Measurements from ENCODE around the gene PRDM1.

PRDM1 gene

GRCh38 chr6:106154326-106154725, 68.2 kb downstream of the PRDM1 start:
- CTCF ChIA-PET: no interaction called here
- no peak for DNase-seq (ENCODE audit: extremely low spot score)
- TF ChIP-seq ELF4 (IDR thresholded peaks at IDR 0.05) (no peak), ZNF384 (IDR thresholded peaks at IDR 0.05) (no peak), PKNOX1 (IDR thresholded peaks at IDR 0.05) (no peak), BHLHE40 (IDR thresholded peaks at IDR 0.05; ENCODE audit: borderline replicate concordance) (no peak), FOXM1 (IDR thresholded peaks at IDR 0.05; ENCODE audit: borderline replicate concordance) (no peak), FOXK2 (IDR thresholded peaks at IDR 0.05) (no peak), SP1 (IDR thresholded peaks at IDR 0.05) (no peak), LEF1 (IDR thresholded peaks at IDR 0.05; ENCODE audit: borderline replicate concordance) (no peak), CTBP1 (IDR thresholded peaks at IDR 0.05; ENCODE audit: borderline replicate concordance) (no peak), L3MBTL2 (conservative IDR thresholded peaks at IDR 0.05) (no peak), SUZ12 (IDR thresholded peaks at IDR 0.05) (no peak), ARNT (IDR thresholded peaks at IDR 0.05) (no peak), FOXA1 (IDR thresholded peaks at IDR 0.05) (no peak), HDGF (IDR thresholded peaks at IDR 0.05; ENCODE audit: borderline replicate concordance) (no peak), TARDBP (IDR thresholded peaks at IDR 0.05) (no peak), NFRKB (IDR thresholded peaks at IDR 0.05) (no peak)
- POLR2A ChIA-PET: no interaction called here

DNA sequence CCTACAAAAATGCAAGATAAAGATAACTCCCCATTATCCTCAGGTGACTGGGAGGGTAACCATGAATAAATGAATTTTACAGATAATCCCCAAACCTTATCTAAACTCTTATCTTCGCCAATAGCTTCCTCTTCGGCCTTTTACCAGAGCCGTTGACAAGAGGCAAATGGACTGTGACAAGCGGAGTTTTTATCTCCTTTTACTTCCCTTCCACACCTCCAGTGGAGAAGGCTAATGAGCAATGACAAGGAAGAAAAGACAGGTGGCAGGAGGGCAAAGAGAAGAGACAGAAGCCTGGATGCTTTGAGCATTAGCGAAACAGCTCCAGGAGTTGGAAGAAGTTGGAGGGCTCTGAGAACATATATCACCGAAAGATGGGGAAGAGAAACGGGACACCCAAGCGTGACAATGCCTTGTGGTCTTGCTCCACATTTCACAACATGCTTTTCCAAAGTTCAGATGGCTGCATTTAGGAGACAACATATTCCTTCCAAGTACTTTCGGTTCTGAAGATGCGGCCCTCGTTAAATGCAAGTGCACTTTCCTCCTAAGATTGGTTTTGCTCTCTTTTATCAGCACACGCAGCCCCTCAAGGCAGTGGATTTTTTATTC, 69.2 kb downstream of the PRDM1 start:
- POLR2A ChIA-PET: no interaction called here
- no peak for DNase-seq (ENCODE audit: extremely low spot score)

DNA sequence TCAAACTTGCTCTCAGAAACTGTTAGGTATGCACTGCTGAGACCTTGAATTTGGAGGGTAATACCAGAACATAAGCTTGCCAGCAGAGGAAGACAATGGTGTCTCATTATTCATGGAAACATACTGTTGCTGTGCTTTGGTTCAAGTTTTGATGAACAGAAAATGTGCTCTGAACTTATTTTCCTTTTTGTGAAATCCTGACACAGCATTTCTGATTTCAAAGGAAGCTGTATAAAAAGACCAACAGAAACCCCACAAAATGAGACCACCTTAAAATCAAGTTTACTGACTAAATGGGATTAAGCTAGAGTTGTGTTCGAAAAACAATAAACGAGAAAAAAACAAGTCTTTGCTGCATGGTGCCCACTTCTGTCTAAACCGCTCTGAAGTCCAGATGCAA, 70.3 kb downstream of the PRDM1 start:
- DNase-seq (ENCODE audit: extremely low spot score): no peak
- TF ChIP-seq SUZ12 (IDR thresholded peaks at IDR 0.05) (no peak), ARNT (IDR thresholded peaks at IDR 0.05) (no peak), ZNF384 (IDR thresholded peaks at IDR 0.05) (no peak), FOXM1 (IDR thresholded peaks at IDR 0.05; ENCODE audit: borderline replicate concordance) (no peak), LEF1 (IDR thresholded peaks at IDR 0.05; ENCODE audit: borderline replicate concordance) (no peak), ELF4 (IDR thresholded peaks at IDR 0.05) (no peak), SP1 (IDR thresholded peaks at IDR 0.05) (no peak), PKNOX1 (IDR thresholded peaks at IDR 0.05) (no peak), TARDBP (IDR thresholded peaks at IDR 0.05) (no peak), HDGF (IDR thresholded peaks at IDR 0.05; ENCODE audit: borderline replicate concordance) (no peak), FOXA1 (IDR thresholded peaks at IDR 0.05) (no peak)
- ChIA-PET CTCF (interaction anchor here (0.6 kb wide), 1 partner anchor 1020 kb away, joined by 3 read pairs; no protein-coding TSS in a partner anchor), POLR2A (no interaction called here)

More for the DNA sequence above, 69.2 kb downstream of the PRDM1 start:
- CTCF ChIA-PET: no interaction called here
- no peak for TF ChIP-seq SUZ12 (IDR thresholded peaks at IDR 0.05)
- TF ChIP-seq ELF4 (IDR thresholded peaks at IDR 0.05): no peak

DNA sequence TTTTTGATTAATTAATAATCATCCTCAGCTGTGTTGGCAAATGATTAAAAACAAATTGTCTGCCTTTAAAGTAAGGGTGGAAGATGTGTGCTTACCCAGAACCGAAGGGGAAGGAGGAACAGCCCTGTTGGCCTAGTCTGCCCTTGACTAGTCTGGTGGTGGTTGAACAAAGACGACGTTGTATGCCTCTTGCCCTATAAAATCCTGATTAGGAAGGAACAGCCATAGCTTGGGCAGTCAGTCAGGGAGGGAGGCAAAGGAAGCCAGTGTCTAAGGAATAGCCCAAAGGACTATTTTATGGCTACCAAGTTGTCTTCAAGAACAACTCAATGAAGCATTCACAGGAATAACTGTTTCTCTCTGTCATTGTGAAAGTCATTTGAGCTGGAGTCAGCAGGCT, 70.7 kb downstream of the PRDM1 start:
- no peak for DNase-seq (ENCODE audit: extremely low spot score)
- POLR2A ChIA-PET: no interaction called here
- TF ChIP-seq LEF1 (IDR thresholded peaks at IDR 0.05; ENCODE audit: borderline replicate concordance) (no peak), L3MBTL2 (conservative IDR thresholded peaks at IDR 0.05) (no peak), ZNF384 (IDR thresholded peaks at IDR 0.05) (no peak), CTBP1 (IDR thresholded peaks at IDR 0.05; ENCODE audit: borderline replicate concordance) (no peak), HDGF (IDR thresholded peaks at IDR 0.05; ENCODE audit: borderline replicate concordance) (no peak), ELF4 (IDR thresholded peaks at IDR 0.05) (no peak), NFRKB (IDR thresholded peaks at IDR 0.05) (no peak), BHLHE40 (IDR thresholded peaks at IDR 0.05; ENCODE audit: borderline replicate concordance) (no peak), TARDBP (IDR thresholded peaks at IDR 0.05) (no peak), ARNT (IDR thresholded peaks at IDR 0.05) (no peak)
- CTCF ChIA-PET: interaction anchor here (0.6 kb wide), 1 partner anchor 1021 kb away, joined by 3 read pairs; no protein-coding TSS in a partner anchor

GRCh38 chr6:106158816-106159215, 72.7 kb downstream of the PRDM1 start:
- POLR2A ChIA-PET: no interaction called here
- DNase-seq (ENCODE audit: extremely low spot score): no peak
- CTCF ChIA-PET: interaction anchor here (0.6 kb wide), 1 partner anchor 40 kb away, joined by 3 read pairs; no protein-coding TSS in a partner anchor
- TF ChIP-seq FOXM1 (IDR thresholded peaks at IDR 0.05; ENCODE audit: borderline replicate concordance) (no peak), LEF1 (IDR thresholded peaks at IDR 0.05; ENCODE audit: borderline replicate concordance) (no peak)

Data from HEK293T (cell line).